Measurements from ENCODE around the gene ATP8A2. TPM values are rescaled to one million over a fixed set of nuclear protein-coding genes. Genes with fewer than 3 reads are reported as not detected.
"Not testable (repeated sequence)": the region's sequence is repeated elsewhere in the genome, so short reads cannot be mapped to it uniquely, and the experiment has no call there.

The ATP8A2 gene
- total RNA-seq, 2 donors from 2014 or later, result 0.13 to 0.21 TPM

GRCh38 chr13:25772534-25772933, 400.8 kb downstream of the ATP8A2 start:
- H3K36me3 Mint-ChIP-seq (ENCODE audit: low read depth); H3K4me1 Mint-ChIP-seq; H3K27ac Mint-ChIP-seq; H3K4me3 Mint-ChIP-seq; H3K9me3 Mint-ChIP-seq; H3K27me3 Mint-ChIP-seq; ATAC-seq (replicated peaks): not testable (repeated sequence)

GRCh38 chr13:25774056-25774455, 402.3 kb downstream of the ATP8A2 start:
- not testable (repeated sequence) for H3K9me3 Mint-ChIP-seq; H3K27me3 Mint-ChIP-seq; ATAC-seq (replicated peaks); H3K4me1 Mint-ChIP-seq; H3K4me3 Mint-ChIP-seq; H3K27ac Mint-ChIP-seq; H3K36me3 Mint-ChIP-seq (ENCODE audit: low read depth)

GRCh38 chr13:25775275-25775674, 403.5 kb downstream of the ATP8A2 start:
- Mint-ChIP-seq H3K4me3 (no peak overlapping the region), H3K9me3 (no peaks in the 10 kb centered on the region), H3K4me1 (no peaks in the 10 kb centered on the region), H3K27me3 (no peaks in the 10 kb centered on the region), H3K27ac (no peak overlapping the region), H3K36me3 (ENCODE audit: low read depth) (no peaks in the 10 kb centered on the region)
- ATAC-seq (replicated peaks), result no peak

DNA sequence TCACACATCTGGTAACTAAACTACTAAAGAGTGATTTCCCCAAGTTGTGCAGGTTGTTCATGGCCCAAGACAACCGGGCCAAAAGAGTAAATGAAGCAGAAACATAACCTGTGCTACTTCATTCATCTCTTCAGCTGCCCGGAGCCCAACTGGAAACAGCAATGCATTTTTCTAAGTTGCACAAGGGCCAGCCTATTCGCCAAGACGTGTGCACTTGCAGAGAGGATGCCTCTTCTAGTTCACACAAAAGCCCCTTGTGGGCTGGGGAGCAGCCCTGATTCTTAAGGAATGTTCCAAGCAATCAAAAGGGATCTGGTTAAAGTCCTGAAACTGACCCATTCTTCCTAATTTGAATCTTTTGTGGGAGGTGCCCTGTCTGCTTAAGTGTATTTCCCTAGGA, 404.2 kb downstream of the ATP8A2 start:
- no peaks in the 10 kb centered on the region for H3K36me3 Mint-ChIP-seq (ENCODE audit: low read depth)
- no peak overlapping the region for H3K27ac Mint-ChIP-seq
- no peaks in the 10 kb centered on the region for H3K27me3 Mint-ChIP-seq
- H3K4me1 Mint-ChIP-seq, result no peaks in the 10 kb centered on the region
- ATAC-seq (replicated peaks), result no peak
- H3K9me3 Mint-ChIP-seq, result no peaks in the 10 kb centered on the region
- no peak overlapping the region for H3K4me3 Mint-ChIP-seq

GRCh38 chr13:25776722-25777121, 404.9 kb downstream of the ATP8A2 start:
- H3K4me1 Mint-ChIP-seq, result no peaks in the 10 kb centered on the region
- H3K4me3 Mint-ChIP-seq, result no peak overlapping the region
- H3K27me3 Mint-ChIP-seq, result no peaks in the 10 kb centered on the region
- H3K9me3 Mint-ChIP-seq, result no peaks in the 10 kb centered on the region
- no peaks in the 10 kb centered on the region for H3K36me3 Mint-ChIP-seq (ENCODE audit: low read depth)
- H3K27ac Mint-ChIP-seq, result no peak overlapping the region
- no peak for ATAC-seq (replicated peaks)

DNA sequence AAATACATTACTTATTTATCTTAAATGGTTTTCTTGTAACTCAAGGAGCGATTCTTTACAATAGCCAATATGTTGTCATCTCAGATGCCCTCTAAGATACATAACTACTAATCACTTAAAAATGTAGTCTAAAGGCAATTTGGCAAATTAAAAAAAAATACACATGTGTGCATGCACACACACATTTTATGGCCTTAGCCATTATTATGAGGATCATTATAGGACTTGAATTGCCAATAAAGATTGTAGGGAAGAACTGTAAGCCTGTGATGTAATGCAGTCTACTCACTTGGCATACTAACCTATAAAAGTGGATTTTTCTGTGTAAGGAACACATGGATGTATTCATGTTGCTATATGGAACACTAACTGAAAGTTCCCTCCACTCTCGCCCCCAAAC, 405.7 kb downstream of the ATP8A2 start:
- Mint-ChIP-seq H3K27me3 (no peaks in the 10 kb centered on the region), H3K36me3 (ENCODE audit: low read depth) (no peaks in the 10 kb centered on the region), H3K9me3 (no peaks in the 10 kb centered on the region), H3K4me3 (no peak overlapping the region), H3K4me1 (no peaks in the 10 kb centered on the region), H3K27ac (no peak overlapping the region)
- ATAC-seq (replicated peaks), result no peak

GRCh38 chr13:25778365-25778764, 406.6 kb downstream of the ATP8A2 start:
- Mint-ChIP-seq H3K4me1 (no peaks in the 10 kb centered on the region), H3K27me3 (no peaks in the 10 kb centered on the region), H3K36me3 (ENCODE audit: low read depth) (no peaks in the 10 kb centered on the region), H3K9me3 (no peaks in the 10 kb centered on the region), H3K4me3 (no peak overlapping the region), H3K27ac (no peak overlapping the region)
- ATAC-seq (replicated peaks), result no peak

GRCh38 chr13:25778808-25779305, 407.1 kb downstream of the ATP8A2 start:
- H3K4me1 Mint-ChIP-seq, result no peaks in the 10 kb centered on the region
- no peak overlapping the region for H3K27ac Mint-ChIP-seq
- H3K9me3 Mint-ChIP-seq, result no peaks in the 10 kb centered on the region
- ATAC-seq (replicated peaks), result no peak
- H3K36me3 Mint-ChIP-seq (ENCODE audit: low read depth), result no peaks in the 10 kb centered on the region
- no peaks in the 10 kb centered on the region for H3K27me3 Mint-ChIP-seq
- no peak overlapping the region for H3K4me3 Mint-ChIP-seq

DNA sequence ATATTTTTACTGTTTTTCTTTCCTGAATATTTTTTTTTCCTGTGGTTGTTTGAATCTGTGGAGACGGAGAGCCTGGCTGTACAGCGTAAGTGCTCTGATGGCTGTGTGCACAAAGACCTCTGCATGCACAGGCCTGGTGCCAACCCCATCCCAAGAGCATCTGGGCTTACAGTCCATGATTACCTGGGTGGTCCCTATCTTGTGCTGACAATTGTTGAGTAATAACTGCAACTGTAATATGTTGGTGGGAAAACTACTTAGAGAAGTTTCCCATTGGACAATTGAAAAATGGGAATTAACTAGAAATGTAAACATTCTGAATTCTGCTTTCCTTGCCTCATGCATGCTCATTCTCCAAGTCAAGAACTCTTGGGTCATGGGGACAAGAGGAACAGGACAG, 411.3 kb downstream of the ATP8A2 start:
- H3K4me1 Mint-ChIP-seq, result no peaks in the 10 kb centered on the region
- H3K9me3 Mint-ChIP-seq, result no peaks in the 10 kb centered on the region
- no peak for ATAC-seq (replicated peaks)
- no peaks in the 10 kb centered on the region for H3K36me3 Mint-ChIP-seq (ENCODE audit: low read depth)
- no peak overlapping the region for H3K27ac Mint-ChIP-seq
- no peaks in the 10 kb centered on the region for H3K27me3 Mint-ChIP-seq
- H3K4me3 Mint-ChIP-seq, result no peak overlapping the region

DNA sequence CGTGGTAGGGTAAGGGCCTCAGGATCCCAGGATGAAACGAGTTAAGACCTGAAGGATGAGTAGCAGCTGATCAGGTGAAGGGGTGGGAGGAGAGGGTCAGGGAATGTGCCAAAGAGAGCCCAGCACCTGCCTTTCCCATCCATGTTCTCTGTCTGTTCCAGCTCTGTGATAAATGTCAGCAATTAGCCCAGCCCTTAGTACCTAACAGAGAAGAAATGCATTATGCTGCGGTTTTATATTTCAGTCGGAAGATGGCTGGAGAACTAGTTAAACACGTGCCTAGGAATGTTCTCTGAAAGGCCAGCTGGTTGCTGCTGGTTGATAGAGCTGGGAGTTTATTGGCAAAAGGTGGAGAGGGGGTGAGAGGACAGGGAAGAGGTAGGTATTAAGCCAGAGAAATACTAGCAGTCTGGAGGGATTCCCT, 411.8 kb downstream of the ATP8A2 start:
- no peak for ATAC-seq (replicated peaks)
- Mint-ChIP-seq H3K36me3 (ENCODE audit: low read depth) (no peaks in the 10 kb centered on the region), H3K27me3 (no peaks in the 10 kb centered on the region), H3K4me3 (no peak overlapping the region), H3K27ac (no peak overlapping the region), H3K4me1 (no peaks in the 10 kb centered on the region), H3K9me3 (no peaks in the 10 kb centered on the region)

DNA sequence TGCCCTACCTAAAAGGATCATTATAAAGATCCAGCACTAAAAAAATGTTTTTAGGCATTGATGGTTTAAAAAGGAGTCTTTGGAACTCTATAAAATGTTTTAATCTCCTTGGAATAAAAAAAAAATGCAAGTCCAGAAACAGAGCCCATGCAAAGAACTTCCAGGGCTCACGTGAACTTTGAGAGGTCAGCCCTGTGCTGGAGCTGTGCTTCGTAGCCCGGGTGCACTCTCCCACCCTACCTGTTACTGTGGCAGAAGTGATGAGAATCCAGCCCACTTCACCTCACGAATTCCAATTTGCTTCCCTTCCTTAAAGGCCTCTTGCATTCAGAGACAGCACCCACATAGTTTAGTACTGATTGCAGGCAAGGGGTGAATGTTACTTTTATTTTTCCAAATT, 412.3 kb downstream of the ATP8A2 start:
- H3K4me1 Mint-ChIP-seq, result no peaks in the 10 kb centered on the region
- H3K27me3 Mint-ChIP-seq, result no peaks in the 10 kb centered on the region
- no peak overlapping the region for H3K4me3 Mint-ChIP-seq
- H3K9me3 Mint-ChIP-seq, result no peaks in the 10 kb centered on the region
- H3K36me3 Mint-ChIP-seq (ENCODE audit: low read depth), result no peaks in the 10 kb centered on the region
- no peak overlapping the region for H3K27ac Mint-ChIP-seq
- ATAC-seq (replicated peaks), result no peak

DNA sequence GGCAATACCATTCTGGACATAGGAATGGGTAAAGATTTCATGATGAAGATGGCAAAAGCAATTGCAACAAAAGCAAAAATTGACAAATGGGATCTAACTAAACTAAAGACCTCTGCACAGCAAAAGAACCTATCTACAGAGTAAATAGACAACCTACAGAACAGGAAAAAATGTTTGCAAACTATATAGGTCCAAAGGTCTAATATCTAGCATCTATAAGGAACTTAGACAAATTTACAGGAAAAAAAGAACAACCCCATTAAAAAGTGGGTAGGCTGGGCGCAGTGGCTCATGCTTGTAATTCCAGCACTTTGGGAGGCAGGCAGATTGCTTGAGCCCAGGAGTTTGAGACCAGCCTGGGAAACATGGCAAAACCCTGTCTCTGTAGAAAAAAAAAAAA, 418.4 kb downstream of the ATP8A2 start:
- ATAC-seq (replicated peaks); H3K9me3 Mint-ChIP-seq; H3K27ac Mint-ChIP-seq; H3K4me3 Mint-ChIP-seq; H3K36me3 Mint-ChIP-seq (ENCODE audit: low read depth); H3K27me3 Mint-ChIP-seq; H3K4me1 Mint-ChIP-seq: not testable (repeated sequence)

DNA sequence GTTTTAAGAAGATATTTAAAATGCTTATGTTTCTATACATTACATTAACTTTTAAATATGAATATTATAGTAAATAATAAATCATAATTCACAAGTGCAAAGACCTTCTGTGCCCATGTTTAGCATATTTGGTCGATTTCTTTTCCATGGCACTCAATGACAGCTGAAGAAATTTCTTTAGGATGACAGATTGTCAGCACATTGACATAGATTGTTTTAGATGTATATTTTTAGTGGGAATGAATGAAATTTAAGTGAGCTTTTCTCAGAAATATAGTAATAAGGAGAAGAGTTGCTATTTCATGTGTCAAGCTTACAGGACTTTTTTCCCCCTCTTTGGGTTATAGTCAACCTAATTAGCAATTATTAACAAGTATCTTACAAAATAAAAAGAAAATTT, 423.5 kb downstream of the ATP8A2 start:
- no peaks in the 10 kb centered on the region for H3K9me3 Mint-ChIP-seq
- no peak for ATAC-seq (replicated peaks)
- no peak overlapping the region for H3K4me3 Mint-ChIP-seq
- H3K27me3 Mint-ChIP-seq, result no peaks in the 10 kb centered on the region
- no peak overlapping the region for H3K27ac Mint-ChIP-seq
- no peaks in the 10 kb centered on the region for H3K36me3 Mint-ChIP-seq (ENCODE audit: low read depth)
- no peaks in the 10 kb centered on the region for H3K4me1 Mint-ChIP-seq

DNA sequence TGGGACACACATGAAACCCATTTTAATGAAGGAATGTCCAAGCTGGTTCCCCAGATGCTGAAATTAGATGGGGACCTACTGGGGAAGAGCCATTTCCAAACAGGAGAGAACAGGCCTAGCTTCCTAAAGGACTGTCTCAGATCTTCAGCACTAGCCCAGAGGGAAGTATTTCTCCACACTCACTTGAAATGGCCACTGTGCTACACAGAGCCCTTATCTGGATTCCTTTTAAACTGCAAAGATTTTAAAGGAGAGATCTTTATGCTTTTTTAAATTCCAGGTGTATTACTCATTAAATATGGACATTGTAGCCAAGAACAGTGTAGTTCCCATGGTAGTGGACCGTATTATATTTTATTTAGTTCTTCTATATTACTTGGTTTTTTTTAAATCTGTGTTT, 424.7 kb downstream of the ATP8A2 start:
- Mint-ChIP-seq H3K4me1 (no peaks in the 10 kb centered on the region), H3K9me3 (no peaks in the 10 kb centered on the region), H3K27ac (no peak overlapping the region), H3K27me3 (peaks cover 9% of the 10 kb centered on the region), H3K4me3 (no peak overlapping the region), H3K36me3 (ENCODE audit: low read depth) (no peaks in the 10 kb centered on the region)
- ATAC-seq (replicated peaks), result no peak

- ATAC-seq (replicated peaks), result no peak
- H3K4me3 Mint-ChIP-seq, result no peak overlapping the region
Measured at GRCh38 chr13:25798998-25799397, 427.2 kb downstream of the ATP8A2 start.

DNA sequence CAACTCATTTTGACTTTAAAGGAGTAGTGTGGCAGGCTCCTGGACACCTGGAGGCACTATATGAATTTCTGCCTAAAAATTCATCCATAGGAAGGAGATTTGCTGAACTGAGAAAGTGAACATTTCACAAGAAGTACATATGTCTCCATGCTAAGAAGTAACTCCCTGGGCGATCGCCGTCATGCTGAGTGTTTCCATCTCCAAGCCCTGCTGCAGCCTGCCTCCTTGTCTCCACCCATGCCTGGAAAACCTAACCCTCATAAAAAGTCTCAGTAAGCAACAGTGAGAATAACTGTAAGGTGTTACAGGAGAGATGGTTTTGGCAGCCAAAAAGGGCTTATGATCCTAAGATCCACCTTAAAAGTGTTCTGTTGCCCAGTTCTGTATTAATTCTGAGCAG, 428.7 kb downstream of the ATP8A2 start:
- Mint-ChIP-seq H3K4me3 (no peak overlapping the region), H3K27ac (no peak overlapping the region), H3K27me3 (peaks cover 13% of the 10 kb centered on the region), H3K9me3 (no peaks in the 10 kb centered on the region), H3K4me1 (no peaks in the 10 kb centered on the region), H3K36me3 (ENCODE audit: low read depth) (no peaks in the 10 kb centered on the region)
- no peak for ATAC-seq (replicated peaks)

More at GRCh38 chr13:25798998-25799397, 427.2 kb downstream of the ATP8A2 start:
- Mint-ChIP-seq H3K36me3 (ENCODE audit: low read depth) (no peaks in the 10 kb centered on the region), H3K27ac (no peak overlapping the region), H3K9me3 (no peaks in the 10 kb centered on the region), H3K27me3 (peaks cover 13% of the 10 kb centered on the region), H3K4me1 (no peaks in the 10 kb centered on the region)

All from activated T-helper 17 cell treated with anti-CD3 and anti-CD28 coated beads, Interleukin-2, amount 50 U/mL, for 72 hours (primary cell).